Measurements from ENCODE around the gene COA1. TPM values are rescaled to one million over a fixed set of nuclear protein-coding genes. Genes with fewer than 3 reads are reported as not detected.

The COA1 gene
- polyA plus RNA-seq, 1 of the 3 experiments (the other 2 are of a cell fraction), result 42.8 TPM

GRCh38 chr7:43678315-43678714, 51.0 kb downstream of the COA1 start (continued):
- TF ChIP-seq ZBTB33 (IDR thresholded peaks at IDR 0.05; ENCODE audit: borderline replicate concordance, low read depth) (no peak), TCF12 (IDR thresholded peaks at IDR 0.05) (no peak)

DNA sequence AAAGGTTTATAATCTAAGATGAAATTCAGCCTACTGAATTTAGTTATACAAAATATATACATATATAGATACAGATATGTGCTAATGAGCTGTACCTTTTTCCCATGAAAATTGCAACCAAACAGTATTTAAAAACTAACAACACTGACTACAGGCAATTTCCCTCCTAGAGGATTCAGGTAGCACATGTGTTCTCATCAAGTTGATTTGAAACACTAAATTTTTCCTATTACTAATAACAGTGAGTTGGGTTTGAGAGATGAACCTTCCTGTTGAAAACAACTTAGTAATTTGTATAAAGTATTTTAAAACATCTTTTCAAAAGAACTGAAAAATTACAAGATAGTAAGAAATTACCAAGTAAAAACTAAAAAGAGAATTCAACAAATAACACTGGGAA, 51.5 kb downstream of the COA1 start:
- Histone ChIP-seq H3K9ac (no peak overlapping the region), H3K4me3 (ENCODE audit: low read depth in 2 of 2, low read length in 1 of 2) (no peak overlapping the region), H2AFZ (ENCODE audit: low read depth) (no peak overlapping the region), H3K4me2 (no peak overlapping the region), H3K27ac (ENCODE audit: low read depth in 2 of 2, low read length in 1 of 2) (no peak overlapping the region), H3K9me3 (peaks cover 8% of the 10 kb centered on the region), H3K79me2 (ENCODE audit: insufficient read depth) (peaks cover 97% of the 10 kb centered on the region), H3K4me1 (ENCODE audit: control insufficient read depth in 1 of 2, insufficient read depth in 2 of 2, low read depth in 1 of 2, low read length in 1 of 2) (peaks cover 0 to 15% of the 10 kb centered on the region in 2 experiments), H4K20me1 (ENCODE audit: insufficient read depth) (no peaks in the 10 kb centered on the region), H3K36me3 (replicated peaks in 1 of 2; ENCODE audit: control insufficient read depth in 1 of 2, insufficient read depth in 2 of 2, low read length in 1 of 2) (peaks cover 0 to 22% of the 10 kb centered on the region in 2 experiments), H3K9me2 (no peaks in the 10 kb centered on the region), H3K27me3 (ENCODE audit: insufficient read depth) (no peaks in the 10 kb centered on the region), H3F3A (replicated peaks; ENCODE audit: insufficient read depth) (peaks cover 40% of the 10 kb centered on the region)
- ChIA-PET POLR2A (no interaction called here), CTCF (interaction anchor here (2.0 kb wide), 1 partner anchor 95 kb away, joined by 8 read pairs; the partner anchor contains the start of gene STK17A)
- DNase-seq, result no peak
- no peak for TF ChIP-seq MXI1 (IDR thresholded peaks at IDR 0.05; ENCODE audit: low read depth, low read length)
- TF ChIP-seq YY1 (IDR thresholded peaks at IDR 0.05; ENCODE audit: low read depth), result no peak
- no peak for TF ChIP-seq NFIC (IDR thresholded peaks at IDR 0.05; ENCODE audit: borderline replicate concordance)
- TF ChIP-seq SMC3 (IDR thresholded peaks at IDR 0.05; ENCODE audit: low read depth, low read length), result no peak
- no peak for TF ChIP-seq ZBTB33 (IDR thresholded peaks at IDR 0.05; ENCODE audit: borderline replicate concordance, low read depth)

DNA sequence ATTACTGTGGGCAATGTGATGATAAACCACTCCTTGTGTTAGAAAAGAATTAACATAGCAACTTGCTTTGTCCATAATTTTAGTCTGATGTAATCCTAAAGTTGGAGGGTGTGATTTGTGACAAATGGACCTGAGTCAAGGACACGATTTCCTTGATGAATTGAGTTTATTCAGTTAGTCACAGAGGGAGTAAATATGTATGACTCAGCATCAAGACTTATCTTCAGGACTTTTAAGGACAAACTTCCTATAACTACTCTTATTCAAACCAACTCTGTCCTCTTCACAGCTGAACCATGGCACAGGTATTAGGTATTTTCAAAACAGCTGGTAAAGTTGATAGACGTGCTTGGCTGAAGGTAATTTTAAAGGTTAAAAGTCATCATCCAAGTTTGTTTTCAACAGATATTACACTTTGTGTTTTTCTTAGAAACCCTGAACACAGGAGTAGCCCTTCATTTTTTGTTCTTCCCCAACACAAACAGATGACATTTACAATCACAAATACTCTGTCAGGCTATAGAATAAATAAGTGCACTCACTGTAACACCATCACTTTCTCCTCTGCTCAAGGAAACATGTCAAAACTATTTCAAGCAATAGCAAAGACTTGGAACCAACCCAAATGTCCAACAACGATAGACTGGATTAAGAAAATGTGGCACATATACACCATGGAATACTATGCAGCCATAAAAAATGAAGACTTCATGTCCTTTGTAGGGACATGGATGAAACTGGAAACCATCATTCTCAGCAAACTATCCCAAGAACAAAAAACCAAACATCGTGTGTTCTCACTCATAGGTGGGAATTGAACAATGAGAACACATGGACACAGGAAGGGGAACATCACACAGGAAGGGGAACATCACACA, 54.5 kb downstream of the COA1 start:
- Histone ChIP-seq H3K4me2 (0 out of 2 replicates have a peak overlapping the region, but pooled peaks have one; percentile 6), H4K20me1 (ENCODE audit: insufficient read depth) (no peaks in the 10 kb centered on the region), H2AFZ (ENCODE audit: low read depth) (no peak overlapping the region), H3K79me2 (ENCODE audit: insufficient read depth) (peaks cover 97% of the 10 kb centered on the region), H3K27me3 (ENCODE audit: insufficient read depth) (no peaks in the 10 kb centered on the region), H3K4me3 (ENCODE audit: low read depth in 2 of 2, low read length in 1 of 2) (no peak overlapping the region), H3K27ac (ENCODE audit: low read depth in 2 of 2, low read length in 1 of 2) (peak overlapping the region; percentile 30 to 91; a peak in 3 of 4 replicates), H3K9me2 (no peaks in the 10 kb centered on the region), H3K36me3 (replicated peaks in 1 of 2; ENCODE audit: control insufficient read depth in 1 of 2, insufficient read depth in 2 of 2, low read length in 1 of 2) (peaks cover 0 to 42% of the 10 kb centered on the region in 2 experiments), H3K9me3 (peaks cover 14% of the 10 kb centered on the region), H3K9ac (peak overlapping the region; percentile 20; the same call in 1 of the 2 replicates), H3F3A (replicated peaks; ENCODE audit: insufficient read depth) (peaks cover 33% of the 10 kb centered on the region), H3K4me1 (ENCODE audit: control insufficient read depth in 1 of 2, insufficient read depth in 2 of 2, low read depth in 1 of 2, low read length in 1 of 2) (peaks cover 0 to 12% of the 10 kb centered on the region in 2 experiments; a peak in 3 of 4 replicates)
- ChIA-PET CTCF (interaction anchor here (1.2 to 1.4 kb wide), 2 partner anchors 23 to 25 kb away, joined by 3 to 8 read pairs; no protein-coding TSS in a partner anchor), POLR2A (no interaction called here)
- no peak for DNase-seq
- WGBS (ENCODE audit: low lambda C conversion rate), result 60% methylated on average over 4 of the region's 4 CpGs
- no peak for TF ChIP-seq SMC3 (IDR thresholded peaks at IDR 0.05; ENCODE audit: low read depth, low read length)
- no peak for TF ChIP-seq GATA2 (CRISPR knock-in tag; IDR thresholded peaks at IDR 0.05)
- no peak for TF ChIP-seq MXI1 (IDR thresholded peaks at IDR 0.05; ENCODE audit: low read depth, low read length)
- TF ChIP-seq TEAD4 (IDR thresholded peaks at IDR 0.05; ENCODE audit: borderline replicate concordance, insufficient read depth), result peak; percentile 76; the same call in 1 of the 2 replicates
- TF ChIP-seq EP300 (IDR thresholded peaks at IDR 0.05; ENCODE audit: borderline replicate concordance in 1 of 2, low read depth in 1 of 2, low read length in 1 of 2), result peak; percentile 35 to 95; a peak in 3 of 4 replicates
- TF ChIP-seq RAD21 (IDR thresholded peaks at IDR 0.05; ENCODE audit: low read length), result no peak
- peak; percentile 39; the same call in 1 of the 2 replicates for TF ChIP-seq MEF2A (IDR thresholded peaks at IDR 0.05; ENCODE audit: borderline replicate concordance, low read depth)
- no peak for TF ChIP-seq RCOR1 (IDR thresholded peaks at IDR 0.05; ENCODE audit: low read length)
- peak; percentile 69 for TF ChIP-seq MAX (IDR thresholded peaks at IDR 0.05; ENCODE audit: low read depth)
- peak; percentile 40; the same call in 1 of the 2 replicates for TF ChIP-seq ZBTB33 (IDR thresholded peaks at IDR 0.05; ENCODE audit: borderline replicate concordance, low read depth)
- no peak for TF ChIP-seq CHD2 (IDR thresholded peaks at IDR 0.05; ENCODE audit: low read length, partially characterized antibody)
